Measurements from ENCODE around the gene CLCA2. TPM values are rescaled to one million over a fixed set of nuclear protein-coding genes. Genes with fewer than 3 reads are reported as not detected.

Gene CLCA2
- total RNA-seq, 1 donor from 2014 or later: not detected

DNA sequence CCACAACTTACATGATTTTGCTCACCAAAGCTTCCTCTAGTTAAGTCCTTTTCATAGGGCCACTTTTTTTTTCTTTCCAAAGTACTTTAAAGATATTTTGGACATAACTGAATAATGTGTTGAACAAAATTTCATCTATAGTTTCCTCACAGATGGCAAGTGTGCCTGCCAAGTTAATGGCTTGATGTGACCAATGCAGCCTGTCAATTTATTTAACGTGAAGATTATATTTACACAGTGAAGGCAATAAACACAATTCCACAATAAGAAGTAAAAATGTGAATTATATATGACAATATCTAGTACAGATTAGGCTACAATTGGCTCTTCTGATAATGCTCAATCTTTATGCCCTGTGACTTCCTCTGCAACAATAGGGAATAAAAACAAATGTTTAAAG lies 18.0 kb downstream of the CLCA2 start:
- Mint-ChIP-seq H3K27ac (no peak overlapping the region), H3K4me3 (no peak overlapping the region), H3K9me3 (no peaks in the 10 kb centered on the region), H3K36me3 (ENCODE audit: low read depth) (no peaks in the 10 kb centered on the region), H3K27me3 (peaks cover 10% of the 10 kb centered on the region), H3K4me1 (peaks cover 3% of the 10 kb centered on the region)
- no peak for DNase-seq
- intact Hi-C loops (cut with micrococcal nuclease): no loop called here

DNA sequence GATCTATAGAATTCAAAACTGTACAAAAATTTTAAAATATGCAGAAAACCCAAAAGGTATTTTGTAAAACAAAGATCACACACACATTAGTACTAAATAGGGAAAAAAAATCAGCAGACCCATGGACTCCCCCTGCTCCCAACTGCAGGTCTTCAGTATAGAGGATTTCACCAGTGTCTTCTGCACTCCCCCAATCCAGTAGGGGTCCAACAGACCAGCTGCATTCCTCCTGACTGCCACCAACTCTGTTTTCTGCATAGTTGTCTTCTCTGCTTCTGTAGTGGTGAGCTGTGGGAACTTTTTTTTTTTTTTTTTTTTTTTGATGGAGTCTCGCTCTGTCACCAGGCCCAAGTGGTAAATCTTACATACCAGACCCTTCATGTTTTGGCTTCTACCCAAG lies 21.9 kb downstream of the CLCA2 start:
- Mint-ChIP-seq H3K4me1 (peaks cover 3% of the 10 kb centered on the region), H3K27ac (no peak overlapping the region), H3K9me3 (no peaks in the 10 kb centered on the region), H3K27me3 (peaks cover 4% of the 10 kb centered on the region), H3K4me3 (no peak overlapping the region), H3K36me3 (ENCODE audit: low read depth) (no peaks in the 10 kb centered on the region)
- intact Hi-C loops (cut with micrococcal nuclease): no loop called here
- no peak for DNase-seq

DNA sequence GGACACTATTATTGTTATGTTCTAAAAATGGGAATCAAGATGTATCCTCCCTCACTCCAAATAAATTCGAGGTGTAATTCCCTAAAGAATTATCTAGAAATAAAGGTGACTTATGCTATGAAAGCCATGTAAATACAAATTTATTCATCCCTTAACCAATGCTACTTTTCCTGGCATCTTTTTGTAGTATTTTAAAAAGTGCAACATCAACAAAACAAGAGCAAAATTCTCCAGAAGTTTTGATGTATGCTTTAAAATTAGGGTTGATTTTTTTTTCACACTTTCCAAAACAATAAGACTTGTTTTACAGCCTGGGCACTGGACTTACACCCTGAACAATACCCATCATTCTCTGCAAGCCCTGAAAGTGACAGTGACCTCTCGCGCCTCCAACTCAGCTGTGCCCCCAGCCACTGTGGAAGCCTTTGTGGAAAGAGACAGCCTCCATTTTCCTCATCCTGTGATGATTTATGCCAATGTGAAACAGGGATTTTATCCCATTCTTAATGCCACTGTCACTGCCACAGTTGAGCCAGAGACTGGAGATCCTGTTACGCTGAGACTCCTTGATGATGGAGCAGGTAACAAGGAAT lies 23.3 kb downstream of the CLCA2 start:
- Mint-ChIP-seq H3K36me3 (ENCODE audit: low read depth) (no peaks in the 10 kb centered on the region), H3K9me3 (no peaks in the 10 kb centered on the region), H3K4me3 (no peak overlapping the region), H3K27ac (no peak overlapping the region), H3K4me1 (peaks cover 3% of the 10 kb centered on the region), H3K27me3 (peaks cover 4% of the 10 kb centered on the region)
- DNase-seq: no peak
- intact Hi-C loops (cut with micrococcal nuclease): no loop called here

DNA sequence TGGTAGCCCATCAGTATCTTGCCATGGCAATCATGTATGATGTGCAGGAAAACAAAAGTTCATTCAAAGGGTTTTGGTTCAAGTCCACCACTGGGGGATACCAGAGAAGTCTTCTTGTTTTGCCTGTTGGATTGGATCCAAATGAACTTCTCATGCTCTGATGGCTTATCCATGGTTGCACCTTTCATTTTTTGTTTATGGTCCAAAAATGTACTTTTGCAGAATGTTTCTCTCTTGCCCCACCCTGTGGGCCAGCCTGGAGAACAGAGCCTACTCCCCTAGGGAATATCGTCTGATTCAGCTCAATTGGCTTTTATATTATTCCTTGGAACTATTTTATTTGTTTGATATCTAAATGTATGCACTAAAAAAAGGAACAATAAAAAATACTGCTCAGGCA lies 24.7 kb downstream of the CLCA2 start:
- DNase-seq: no peak
- no peak overlapping the region for H3K4me3 Mint-ChIP-seq
- H3K27me3 Mint-ChIP-seq: peaks cover 4% of the 10 kb centered on the region
- intact Hi-C loops (cut with micrococcal nuclease): no loop called here
- no peak overlapping the region for H3K27ac Mint-ChIP-seq
- no peaks in the 10 kb centered on the region for H3K36me3 Mint-ChIP-seq (ENCODE audit: low read depth)
- no peaks in the 10 kb centered on the region for H3K9me3 Mint-ChIP-seq
- peaks cover 3% of the 10 kb centered on the region for H3K4me1 Mint-ChIP-seq

DNA sequence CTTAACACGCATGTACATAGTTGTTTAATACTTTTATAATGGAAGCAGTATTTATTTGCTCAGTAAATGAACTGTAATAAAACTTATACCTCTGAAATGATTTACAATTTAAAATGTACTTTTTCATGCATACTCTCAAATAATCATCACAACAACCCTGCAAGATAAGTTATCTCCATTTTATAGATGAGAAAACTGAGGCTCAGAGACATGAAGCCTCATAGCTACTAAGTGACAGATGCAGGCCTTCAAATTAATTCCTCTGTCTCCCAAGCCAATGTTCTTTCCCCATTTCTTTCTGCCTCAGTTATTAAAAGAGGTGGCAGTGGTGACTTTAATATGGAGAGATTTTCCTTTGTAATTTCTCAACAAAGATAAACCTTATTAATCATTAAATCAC lies 25.1 kb downstream of the CLCA2 start:
- Mint-ChIP-seq H3K27me3 (peaks cover 4% of the 10 kb centered on the region), H3K4me3 (no peak overlapping the region), H3K4me1 (peaks cover 3% of the 10 kb centered on the region), H3K36me3 (ENCODE audit: low read depth) (no peaks in the 10 kb centered on the region), H3K9me3 (no peaks in the 10 kb centered on the region), H3K27ac (no peak overlapping the region)
- DNase-seq: no peak
- intact Hi-C loops (cut with micrococcal nuclease): no loop called here

DNA sequence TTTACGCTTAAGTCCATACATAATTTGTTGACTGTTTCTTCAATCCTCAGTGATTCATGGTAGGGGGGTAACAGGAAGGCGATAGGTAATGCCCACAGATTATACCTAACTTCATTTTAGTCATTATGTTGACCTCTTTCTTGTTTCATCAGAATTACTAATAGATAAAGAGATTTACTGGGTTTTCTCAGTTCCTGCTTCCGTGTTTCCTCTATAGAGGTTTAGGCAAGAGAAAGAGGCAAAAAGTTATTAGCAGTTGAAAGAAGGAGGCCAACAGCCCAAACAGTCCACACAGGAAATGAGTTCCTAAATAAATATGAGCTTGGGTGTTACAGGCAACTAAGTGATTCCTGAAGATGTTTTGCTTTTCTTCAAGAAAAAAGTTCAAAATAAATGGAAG lies 26.9 kb downstream of the CLCA2 start:
- DNase-seq: no peak
- H3K4me3 Mint-ChIP-seq: no peak overlapping the region
- no peaks in the 10 kb centered on the region for H3K36me3 Mint-ChIP-seq (ENCODE audit: low read depth)
- H3K27me3 Mint-ChIP-seq: peaks cover 7% of the 10 kb centered on the region
- intact Hi-C loops (cut with micrococcal nuclease): no loop called here
- H3K9me3 Mint-ChIP-seq: no peaks in the 10 kb centered on the region
- H3K27ac Mint-ChIP-seq: no peak overlapping the region
- no peaks in the 10 kb centered on the region for H3K4me1 Mint-ChIP-seq

DNA sequence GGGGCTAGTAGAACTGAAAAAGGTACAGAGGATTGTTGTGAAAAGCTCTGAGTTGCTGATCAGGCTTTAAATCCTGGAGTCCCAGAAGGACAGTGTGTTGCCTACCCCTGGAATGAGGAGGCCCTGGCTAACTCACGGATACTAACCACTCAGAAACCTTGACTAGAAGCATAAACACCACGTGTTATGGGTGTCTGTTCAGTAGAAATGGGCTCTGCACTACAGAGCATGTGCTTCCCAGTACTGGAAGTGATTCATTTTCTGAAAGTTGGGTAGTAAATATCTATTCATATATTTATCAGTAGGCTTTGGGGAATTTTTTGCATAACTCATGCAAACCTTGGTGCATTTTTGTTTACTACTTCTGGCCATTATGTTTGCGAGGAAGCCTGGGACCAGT lies 29.7 kb downstream of the CLCA2 start:
- no peak overlapping the region for H3K4me3 Mint-ChIP-seq
- no peaks in the 10 kb centered on the region for H3K9me3 Mint-ChIP-seq
- intact Hi-C loops (cut with micrococcal nuclease): no loop called here
- H3K4me1 Mint-ChIP-seq: no peaks in the 10 kb centered on the region
- H3K27ac Mint-ChIP-seq: no peak overlapping the region
- H3K36me3 Mint-ChIP-seq (ENCODE audit: low read depth): no peaks in the 10 kb centered on the region
- no peak for DNase-seq
- H3K27me3 Mint-ChIP-seq: peaks cover 14% of the 10 kb centered on the region

DNA sequence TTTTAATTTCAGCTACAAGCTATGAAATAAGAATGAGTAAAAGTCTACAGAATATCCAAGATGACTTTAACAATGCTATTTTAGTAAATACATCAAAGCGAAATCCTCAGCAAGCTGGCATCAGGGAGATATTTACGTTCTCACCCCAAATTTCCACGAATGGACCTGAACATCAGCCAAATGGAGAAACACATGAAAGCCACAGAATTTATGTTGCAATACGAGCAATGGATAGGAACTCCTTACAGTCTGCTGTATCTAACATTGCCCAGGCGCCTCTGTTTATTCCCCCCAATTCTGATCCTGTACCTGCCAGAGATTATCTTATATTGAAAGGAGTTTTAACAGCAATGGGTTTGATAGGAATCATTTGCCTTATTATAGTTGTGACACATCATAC lies 31.1 kb downstream of the CLCA2 start:
- intact Hi-C loops (cut with micrococcal nuclease): no loop called here
- no peaks in the 10 kb centered on the region for H3K36me3 Mint-ChIP-seq (ENCODE audit: low read depth)
- H3K27ac Mint-ChIP-seq: no peak overlapping the region
- peaks cover 14% of the 10 kb centered on the region for H3K27me3 Mint-ChIP-seq
- H3K9me3 Mint-ChIP-seq: no peaks in the 10 kb centered on the region
- DNase-seq: no peak
- H3K4me1 Mint-ChIP-seq: no peaks in the 10 kb centered on the region
- no peak overlapping the region for H3K4me3 Mint-ChIP-seq

DNA sequence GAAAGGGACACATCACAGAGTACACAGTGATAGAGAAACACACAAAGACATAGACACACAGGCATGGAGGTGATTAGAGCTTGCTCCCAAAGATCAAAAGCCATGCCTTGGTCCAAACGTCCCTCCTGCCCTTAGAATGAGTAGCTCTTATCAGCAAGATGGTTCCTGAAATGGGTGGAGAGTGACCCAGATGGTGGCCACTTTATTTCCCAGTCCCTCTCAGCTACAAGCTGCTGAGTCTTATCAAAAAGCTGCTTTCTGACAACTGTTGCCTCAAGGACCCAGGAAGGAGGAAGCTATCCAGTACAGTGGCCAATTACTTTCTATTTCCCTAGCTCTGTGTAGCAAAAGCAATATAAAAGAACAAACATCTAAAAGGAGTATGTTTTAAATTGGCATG lies 37.0 kb downstream of the CLCA2 start:
- H3K4me1 Mint-ChIP-seq: no peaks in the 10 kb centered on the region
- no peaks in the 10 kb centered on the region for H3K36me3 Mint-ChIP-seq (ENCODE audit: low read depth)
- no peaks in the 10 kb centered on the region for H3K9me3 Mint-ChIP-seq
- DNase-seq: no peak
- H3K4me3 Mint-ChIP-seq: no peak overlapping the region
- no peak overlapping the region for H3K27ac Mint-ChIP-seq
- peaks cover 15% of the 10 kb centered on the region for H3K27me3 Mint-ChIP-seq
- intact Hi-C loops (cut with micrococcal nuclease): no loop called here

DNA sequence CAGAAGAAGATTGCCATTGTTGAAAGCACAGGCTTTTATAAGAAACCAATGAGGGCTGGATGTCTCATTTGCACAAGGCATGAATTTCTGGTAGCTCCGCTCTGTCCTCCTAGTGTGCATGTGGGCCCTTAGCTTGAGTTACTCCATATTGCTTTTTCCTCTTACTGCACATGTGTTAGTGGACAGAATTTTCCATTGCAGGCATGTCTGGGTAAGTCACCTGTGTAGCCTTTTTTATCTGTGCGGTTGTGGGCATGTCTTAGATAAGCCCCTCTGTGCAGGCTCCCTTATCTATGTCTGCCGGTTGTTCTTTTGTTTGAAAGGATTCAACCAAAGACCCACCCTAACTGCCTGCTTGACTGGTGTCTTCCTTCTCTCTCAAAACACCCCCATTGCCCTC lies 37.5 kb downstream of the CLCA2 start:
- no peaks in the 10 kb centered on the region for H3K9me3 Mint-ChIP-seq
- H3K4me3 Mint-ChIP-seq: no peak overlapping the region
- H3K4me1 Mint-ChIP-seq: no peaks in the 10 kb centered on the region
- intact Hi-C loops (cut with micrococcal nuclease): no loop called here
- no peaks in the 10 kb centered on the region for H3K36me3 Mint-ChIP-seq (ENCODE audit: low read depth)
- H3K27me3 Mint-ChIP-seq: peaks cover 15% of the 10 kb centered on the region
- H3K27ac Mint-ChIP-seq: no peak overlapping the region
- no peak for DNase-seq

DNA sequence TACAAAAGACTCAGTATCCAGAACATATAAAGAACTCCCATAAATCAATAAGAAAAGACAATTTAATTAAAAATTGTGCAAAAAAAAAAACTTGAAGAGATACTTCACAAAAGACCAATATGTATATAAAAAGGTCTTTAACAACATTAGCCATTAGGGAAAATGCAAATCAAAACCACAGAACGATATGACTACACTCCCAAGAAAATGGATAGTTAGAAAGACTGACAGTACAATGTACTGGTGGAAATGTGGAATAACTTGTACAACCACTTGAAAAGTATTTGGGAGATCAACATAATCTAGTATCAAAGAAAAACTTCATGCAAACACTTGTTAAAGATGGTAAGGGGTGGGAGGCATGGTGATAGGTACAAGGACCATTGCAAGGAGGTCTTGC lies 40.8 kb downstream of the CLCA2 start:
- H3K36me3 Mint-ChIP-seq (ENCODE audit: low read depth): no peaks in the 10 kb centered on the region
- H3K27ac Mint-ChIP-seq: no peak overlapping the region
- intact Hi-C loops (cut with micrococcal nuclease): no loop called here
- H3K27me3 Mint-ChIP-seq: peaks cover 8% of the 10 kb centered on the region
- H3K4me3 Mint-ChIP-seq: no peak overlapping the region
- H3K4me1 Mint-ChIP-seq: no peaks in the 10 kb centered on the region
- no peaks in the 10 kb centered on the region for H3K9me3 Mint-ChIP-seq
- no peak for DNase-seq

DNA sequence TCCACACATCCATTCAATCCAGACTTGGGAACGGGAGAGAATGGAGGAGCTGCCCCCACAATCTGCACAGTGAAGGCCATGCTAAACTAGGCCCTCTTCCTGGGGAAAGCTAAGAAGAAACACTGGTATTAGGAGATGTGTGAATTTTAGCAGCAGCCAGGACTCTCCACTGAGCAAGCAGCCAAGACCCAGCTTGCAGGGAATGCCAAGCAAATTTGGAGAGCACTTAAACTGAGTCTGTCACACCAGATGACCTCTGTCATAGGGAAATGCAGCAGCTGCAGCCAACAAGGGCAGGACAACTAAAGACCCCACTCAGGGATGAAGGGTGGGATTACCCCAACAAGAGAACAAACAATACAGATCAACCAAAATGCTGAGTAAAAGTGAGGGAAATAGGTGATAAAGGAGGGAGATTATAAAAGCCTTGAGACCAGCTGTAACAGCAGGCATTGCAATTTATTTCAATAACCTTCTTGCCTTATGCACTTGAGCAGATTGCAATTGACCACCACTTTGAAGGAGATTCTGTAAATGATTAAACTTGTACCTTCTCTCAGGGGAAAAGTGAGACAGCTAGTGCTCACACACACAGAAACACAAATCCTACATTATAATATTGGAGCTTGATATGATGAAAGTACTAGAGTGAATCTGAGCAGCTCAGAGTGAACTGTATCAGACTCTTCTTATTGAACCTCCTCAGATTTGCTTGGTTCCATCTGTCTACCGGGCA lies 42.3 kb downstream of the CLCA2 start:
- H3K27me3 Mint-ChIP-seq: peaks cover 21% of the 10 kb centered on the region
- no peaks in the 10 kb centered on the region for H3K9me3 Mint-ChIP-seq
- H3K27ac Mint-ChIP-seq: no peak overlapping the region
- H3K4me1 Mint-ChIP-seq: no peaks in the 10 kb centered on the region
- H3K4me3 Mint-ChIP-seq: no peak overlapping the region
- H3K36me3 Mint-ChIP-seq (ENCODE audit: low read depth): no peaks in the 10 kb centered on the region
- DNase-seq: no peak
- intact Hi-C loops (cut with micrococcal nuclease): no loop called here

DNA sequence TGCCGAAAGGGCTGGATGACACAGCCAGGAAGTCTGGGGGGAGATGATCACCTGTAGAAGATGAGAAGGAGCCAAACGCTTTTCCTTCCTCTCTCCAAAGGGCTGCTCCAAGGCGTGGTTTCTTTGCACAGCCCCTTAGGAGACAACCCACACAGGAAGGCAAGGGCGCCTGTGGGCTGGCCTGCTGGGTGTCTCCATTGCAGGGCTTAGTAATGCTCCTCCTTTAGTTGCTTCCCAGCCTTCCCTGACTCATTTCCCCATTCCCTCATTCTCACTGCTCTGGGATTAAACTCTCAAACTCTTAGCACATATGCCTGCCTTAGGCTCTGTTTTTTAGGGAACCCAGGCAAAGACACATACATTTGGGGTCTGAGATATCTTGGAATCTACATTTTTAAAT lies 43.0 kb downstream of the CLCA2 start:
- no peak for DNase-seq
- intact Hi-C loops (cut with micrococcal nuclease): no loop called here
- H3K4me1 Mint-ChIP-seq: no peaks in the 10 kb centered on the region

DNA sequence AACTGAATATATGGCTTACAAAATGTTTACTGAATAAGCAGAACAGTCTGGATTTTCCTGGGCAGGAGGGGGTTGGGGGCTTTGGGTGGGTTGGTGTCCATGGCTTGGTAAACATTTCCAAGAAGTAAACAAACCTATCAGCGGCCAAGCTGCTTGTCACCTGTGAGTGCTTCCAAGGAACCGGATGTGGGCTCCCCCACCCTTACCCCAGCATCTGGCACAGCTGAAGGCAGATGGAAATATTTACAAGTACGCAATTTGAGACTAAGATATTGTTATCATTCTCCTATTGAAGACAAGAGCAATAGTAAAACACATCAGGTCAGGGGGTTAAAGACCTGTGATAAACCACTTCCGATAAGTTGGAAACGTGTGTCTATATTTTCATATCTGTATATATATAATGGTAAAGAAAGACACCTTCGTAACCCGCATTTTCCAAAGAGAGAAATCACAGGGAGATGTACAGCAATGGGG lies 44.6 kb downstream of the CLCA2 start, which contains the start of gene CLCA1:
CLCA1 (plus strand) TSS at position 427 of the 477 bp plus-strand sequence; CDS start at position 472, 45 bp downstream.
- H3K9me3 Mint-ChIP-seq: no peaks in the 10 kb centered on the region
- peaks cover 24% of the 10 kb centered on the region for H3K27me3 Mint-ChIP-seq
- H3K27ac Mint-ChIP-seq: no peak within 1 kb of the TSS
- no peak for DNase-seq
- no peak within 1 kb of the TSS for H3K4me3 Mint-ChIP-seq
- no peaks in the 10 kb centered on the region for H3K36me3 Mint-ChIP-seq (ENCODE audit: low read depth)
- no peaks in the 10 kb centered on the region for H3K4me1 Mint-ChIP-seq
- intact Hi-C loops (cut with micrococcal nuclease): no loop called here

More for the DNA sequence above, 43.0 kb downstream of the CLCA2 start:
- no peak overlapping the region for H3K4me3 Mint-ChIP-seq
- H3K27ac Mint-ChIP-seq: no peak overlapping the region
- no peaks in the 10 kb centered on the region for H3K36me3 Mint-ChIP-seq (ENCODE audit: low read depth)
- H3K27me3 Mint-ChIP-seq: peaks cover 22% of the 10 kb centered on the region
- no peaks in the 10 kb centered on the region for H3K9me3 Mint-ChIP-seq

DNA sequence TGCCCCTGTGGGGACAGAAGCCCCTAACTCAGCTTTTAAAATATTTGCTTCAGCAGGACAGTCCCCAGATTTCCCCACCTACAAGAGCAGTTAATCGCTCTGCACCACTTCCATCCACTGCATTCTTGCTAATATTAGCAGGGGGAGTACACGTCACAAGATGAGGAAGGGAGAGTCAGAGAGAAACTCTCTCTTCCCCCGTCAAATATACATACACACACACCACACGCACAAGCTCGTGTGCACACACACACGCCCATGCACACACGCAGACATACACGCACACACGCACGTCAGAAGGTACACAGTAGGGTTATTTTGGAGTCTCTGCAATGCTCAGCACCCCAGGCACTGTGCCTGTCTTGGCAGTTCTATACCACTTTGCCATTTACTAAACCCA lies 46.9 kb downstream of the CLCA2 start:
- peaks cover 19% of the 10 kb centered on the region for H3K27me3 Mint-ChIP-seq
- no peaks in the 10 kb centered on the region for H3K36me3 Mint-ChIP-seq (ENCODE audit: low read depth)
- no peak overlapping the region for H3K27ac Mint-ChIP-seq
- no peak overlapping the region for H3K4me3 Mint-ChIP-seq
- DNase-seq: no peak
- no peaks in the 10 kb centered on the region for H3K9me3 Mint-ChIP-seq
- intact Hi-C loops (cut with micrococcal nuclease): no loop called here
- no peaks in the 10 kb centered on the region for H3K4me1 Mint-ChIP-seq

All from activated CD4-positive, alpha-beta T cell treated with anti-CD3 and anti-CD28 coated beads, Interleukin-2, amount 10 ng/mL, durations not matched to agents 24 days and 14 days (primary cell).